ENCODE measurements around the gene MOB1A. TPM values are rescaled to one million over a fixed set of nuclear protein-coding genes. Genes with fewer than 3 reads are reported as not detected.
A peak's percentile ranks its signal among the peaks of the same experiment; 100 is the strongest.
"Not testable (repeated sequence)": the region's sequence is repeated elsewhere in the genome, so short reads cannot be mapped to it uniquely, and the experiment has no call there.

MOB1A gene
- total RNA-seq, 1 experiment from 2014 or later, result 119 TPM

DNA sequence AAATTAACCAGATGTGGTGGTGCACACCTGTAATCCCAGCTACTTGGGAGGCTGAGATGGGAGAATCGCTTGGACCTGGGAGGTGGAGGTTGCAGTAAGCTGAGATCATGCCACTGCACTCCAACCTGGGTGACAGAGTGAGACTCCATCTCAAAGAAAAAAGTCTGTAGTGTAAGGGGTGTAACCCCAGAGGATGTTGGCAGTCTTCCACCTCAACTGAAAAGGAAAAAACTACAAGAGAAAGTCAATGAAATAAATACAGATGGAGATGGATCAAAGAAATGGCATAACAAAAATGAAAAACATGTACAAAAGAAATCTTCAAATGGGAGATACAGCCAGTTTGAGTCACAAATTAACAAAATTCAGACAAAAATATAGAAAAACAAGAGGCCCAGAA lies 56.8 kb downstream of the MOB1A start:
- in situ Hi-C loops (cut with HindIII; ENCODE audit: low pct_unique_long_range_greater_than_20kb, low sequenced_read_pairs); DNase-seq (ENCODE audit: low read depth): not testable (repeated sequence)

DNA sequence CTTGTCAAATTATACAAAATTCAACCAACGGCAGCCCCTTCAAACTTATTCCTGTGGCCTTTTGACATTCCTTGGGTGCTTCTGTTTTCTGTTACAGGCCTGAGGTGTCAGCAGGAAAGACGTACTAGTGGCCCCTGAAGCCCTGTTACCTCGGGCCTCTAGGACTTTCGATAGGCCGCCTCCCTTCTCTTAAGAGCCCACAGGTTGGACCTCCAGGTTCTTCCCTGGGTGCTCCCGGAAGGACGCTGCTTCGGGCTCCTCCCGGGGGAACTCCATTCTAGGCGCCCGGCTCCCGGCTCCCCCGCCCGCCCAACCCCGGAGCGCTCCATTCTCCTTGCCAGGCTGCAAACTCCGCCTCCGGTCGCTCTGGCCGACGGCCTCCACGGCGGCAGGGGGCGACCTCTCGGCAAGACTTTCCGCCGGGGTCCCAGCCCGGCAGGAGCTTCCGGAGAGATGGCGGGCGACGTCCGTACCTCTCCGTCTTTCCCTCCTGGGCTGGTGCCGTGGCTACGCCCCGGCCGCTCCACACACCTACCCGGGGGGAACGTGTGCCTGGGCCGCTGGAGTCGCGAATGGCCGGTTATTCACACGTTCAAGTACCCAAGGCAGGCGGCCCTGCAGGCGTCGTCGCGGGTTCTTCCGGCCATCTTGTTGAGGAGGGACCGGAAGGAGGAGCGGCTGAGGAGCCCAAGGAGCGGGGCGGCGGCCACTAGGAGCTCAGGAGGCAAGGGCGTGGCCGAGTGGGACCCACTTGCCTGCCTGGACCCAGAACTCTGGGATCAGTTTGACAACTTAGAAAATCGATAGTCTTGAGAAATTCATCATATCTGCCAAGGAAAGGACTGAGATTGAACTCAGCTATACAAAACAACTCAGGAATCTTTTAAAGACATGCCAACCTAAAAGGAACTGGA lies 58.5 kb downstream of the MOB1A start:
- in situ Hi-C loops (cut with HindIII; ENCODE audit: low pct_unique_long_range_greater_than_20kb, low sequenced_read_pairs), result no loop called here
- peak; percentile 94 for DNase-seq (ENCODE audit: low read depth)

DNA sequence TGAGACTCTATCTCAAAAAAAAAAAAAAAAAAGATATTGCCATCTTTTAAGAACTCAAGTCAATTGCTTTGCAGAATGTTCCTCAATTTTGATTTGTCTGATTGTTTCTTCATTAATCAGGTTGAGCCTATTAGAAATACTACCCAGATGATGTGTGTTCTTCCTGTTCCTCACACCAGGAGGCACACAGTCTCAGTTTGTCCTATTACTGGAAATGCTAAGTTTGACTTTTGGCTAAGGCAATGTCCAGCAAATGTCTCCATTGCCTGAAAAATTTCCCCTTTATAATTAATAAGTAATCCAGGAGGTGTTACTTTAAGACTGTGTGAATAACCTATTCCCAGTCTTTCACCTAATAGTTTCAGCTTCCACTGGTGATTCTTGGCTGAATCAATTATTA lies 59.3 kb downstream of the MOB1A start:
- in situ Hi-C loops (cut with HindIII; ENCODE audit: low pct_unique_long_range_greater_than_20kb, low sequenced_read_pairs), result no loop called here
- no peak for DNase-seq (ENCODE audit: low read depth)

DNA sequence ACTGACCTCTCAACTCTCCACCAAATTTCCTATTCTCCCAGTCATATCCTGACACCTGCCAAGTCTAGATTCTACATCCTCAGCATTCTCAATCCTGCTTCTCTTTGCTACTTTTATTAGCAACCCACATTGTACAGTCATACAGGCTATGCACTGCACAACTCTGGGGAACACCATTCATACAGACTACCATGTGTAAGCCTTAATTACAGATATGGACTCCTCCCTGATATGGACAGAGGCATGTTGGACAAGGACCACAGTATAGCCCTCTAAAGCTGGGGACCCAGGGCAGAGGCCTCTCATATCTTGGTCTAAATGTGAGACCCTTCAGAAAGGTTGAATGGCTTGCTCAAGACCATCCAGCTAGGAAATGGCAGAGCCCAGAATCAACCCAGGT lies 67.3 kb downstream of the MOB1A start:
- in situ Hi-C loops (cut with HindIII; ENCODE audit: low pct_unique_long_range_greater_than_20kb, low sequenced_read_pairs), result no loop called here
- no peak for DNase-seq (ENCODE audit: low read depth)

DNA sequence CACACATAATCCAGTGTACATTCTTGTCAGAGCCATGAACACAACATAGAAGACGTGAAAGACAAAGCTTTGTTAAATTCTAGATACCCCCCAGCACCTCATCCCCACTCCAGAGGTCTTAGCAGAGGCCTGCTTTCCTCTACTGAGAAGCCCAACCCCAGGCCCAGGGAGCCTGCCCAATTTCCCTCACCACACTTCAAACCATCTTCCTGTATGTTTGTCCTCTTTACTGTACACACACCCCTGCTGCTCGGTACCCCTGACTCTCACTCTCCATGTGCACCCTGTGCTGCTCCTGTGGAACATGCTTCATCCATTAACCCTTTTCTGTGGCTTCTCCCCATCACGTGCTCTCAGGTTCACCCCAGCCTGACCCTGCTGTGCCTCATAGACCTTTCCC lies 68.1 kb downstream of the MOB1A start:
- no peak for DNase-seq (ENCODE audit: low read depth)
- in situ Hi-C loops (cut with HindIII; ENCODE audit: low pct_unique_long_range_greater_than_20kb, low sequenced_read_pairs), result no loop called here

DNA sequence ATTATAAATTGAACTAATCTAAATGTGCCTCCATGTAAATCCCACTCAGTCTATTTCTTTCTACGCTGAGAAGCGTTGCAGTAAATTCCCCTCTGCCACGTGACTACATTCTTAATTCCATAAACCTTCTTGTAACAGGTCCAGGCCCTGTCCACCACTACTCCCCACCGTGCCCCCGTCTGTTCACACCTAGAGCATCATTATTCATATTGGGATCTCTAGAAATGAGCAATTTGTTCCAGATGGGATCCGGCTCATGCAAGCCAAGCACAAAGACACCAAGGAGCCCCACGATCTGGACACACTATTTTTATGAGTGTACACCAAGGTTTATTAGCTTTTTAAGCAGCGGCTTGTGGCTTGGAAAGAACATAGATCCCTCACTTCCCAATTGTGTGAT lies 69.1 kb downstream of the MOB1A start:
- in situ Hi-C loops (cut with HindIII; ENCODE audit: low pct_unique_long_range_greater_than_20kb, low sequenced_read_pairs), result no loop called here
- DNase-seq (ENCODE audit: low read depth), result no peak

DNA sequence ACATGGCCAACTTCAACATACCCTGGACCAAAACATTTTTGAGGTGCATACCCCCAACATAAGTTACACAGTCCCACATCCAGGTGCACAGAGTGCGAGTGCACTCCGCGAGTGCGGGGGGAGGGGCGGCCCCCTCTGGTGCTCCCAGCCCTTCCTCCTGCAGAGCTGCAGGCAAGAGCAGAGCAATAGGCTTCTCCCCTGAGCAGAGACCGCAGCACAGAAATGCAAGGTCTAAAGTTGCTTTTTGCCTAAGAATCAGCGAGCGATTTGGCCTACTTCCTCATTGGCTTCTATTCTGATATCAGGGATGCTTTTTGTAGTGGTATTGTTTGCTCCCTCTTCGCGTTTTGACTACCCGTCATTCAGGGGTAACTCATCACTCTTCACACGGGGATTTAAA lies 71.6 kb downstream of the MOB1A start:
- no peak for DNase-seq (ENCODE audit: low read depth)
- in situ Hi-C loops (cut with HindIII; ENCODE audit: low pct_unique_long_range_greater_than_20kb, low sequenced_read_pairs), result no loop called here

DNA sequence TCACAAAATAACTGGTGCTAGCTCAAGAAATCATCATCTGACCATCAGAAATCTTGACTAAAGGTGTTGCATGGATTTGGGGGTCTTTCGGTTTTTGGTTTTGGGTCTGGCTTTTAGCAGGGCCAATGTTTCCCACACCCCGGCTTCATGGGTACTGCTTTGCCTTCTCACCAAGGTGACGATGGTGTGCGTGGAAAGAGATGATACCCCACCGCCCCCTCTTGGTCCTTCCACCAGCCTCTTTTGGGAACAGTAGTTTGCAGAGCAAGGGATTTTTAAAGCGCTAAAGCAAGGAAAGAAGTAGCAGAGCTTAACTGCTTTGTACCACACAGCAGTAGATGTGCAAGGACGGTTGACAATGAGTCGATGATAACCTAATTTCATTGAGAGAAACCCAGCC lies 73.3 kb downstream of the MOB1A start:
- in situ Hi-C loops (cut with HindIII; ENCODE audit: low pct_unique_long_range_greater_than_20kb, low sequenced_read_pairs), result no loop called here
- no peak for DNase-seq (ENCODE audit: low read depth)

DNA sequence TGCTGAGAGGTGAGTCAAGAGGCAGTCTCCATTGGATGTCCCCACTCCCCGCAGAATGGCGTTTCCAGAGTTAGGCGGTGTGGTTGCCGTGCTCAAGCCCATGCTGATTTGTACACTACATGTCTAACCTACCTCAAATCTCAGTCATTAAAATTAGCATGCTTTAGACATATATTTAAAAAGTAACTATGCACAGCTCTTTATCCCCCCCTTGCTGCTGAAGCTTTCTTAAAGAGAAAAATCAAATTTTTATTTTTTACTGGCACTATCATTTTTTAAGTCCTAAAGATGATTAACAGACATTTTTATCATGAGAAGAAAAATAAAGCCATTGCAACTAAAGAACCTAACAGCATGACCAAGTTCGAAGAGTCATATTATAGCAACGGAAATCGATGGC lies 73.8 kb downstream of the MOB1A start:
- DNase-seq (ENCODE audit: low read depth), result no peak
- in situ Hi-C loops (cut with HindIII; ENCODE audit: low pct_unique_long_range_greater_than_20kb, low sequenced_read_pairs), result no loop called here

DNA sequence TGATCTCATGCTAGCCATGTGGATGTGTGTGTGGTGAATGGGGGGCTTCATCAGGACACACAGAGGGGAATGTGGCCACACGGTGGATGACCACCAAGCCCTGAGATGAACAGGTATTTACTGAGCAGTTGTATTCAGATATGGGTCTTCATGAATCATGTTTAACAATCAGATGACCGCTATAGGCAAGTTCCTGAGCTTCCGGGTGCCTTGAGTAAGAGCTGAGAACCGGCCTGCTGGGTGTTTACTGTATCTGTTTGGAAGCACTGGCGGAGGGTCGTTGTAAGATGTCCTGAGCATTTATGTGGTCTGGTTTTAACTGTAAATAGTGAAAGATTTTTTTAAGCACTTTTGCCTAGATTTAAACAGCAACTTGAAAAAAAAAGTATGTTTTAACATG lies 74.9 kb downstream of the MOB1A start:
- no peak for DNase-seq (ENCODE audit: low read depth)
- in situ Hi-C loops (cut with HindIII; ENCODE audit: low pct_unique_long_range_greater_than_20kb, low sequenced_read_pairs), result no loop called here

Other genes with a start within 250 kb of the MOB1A start
- 2.5 and 3.6 TPM in 2 replicates for gene TET3, start 194.0 kb downstream of the MOB1A start, total RNA-seq (2014; rRNA removed; shearing (Covaris generic); ENCODE audit: low replicate concordance)
- gene BOLA3, start 31.0 kb downstream of the MOB1A start, total RNA-seq (2014; rRNA removed; shearing (Covaris generic); ENCODE audit: low replicate concordance), result 112 and 147 TPM in 2 replicates
- 197 and 274 TPM in 2 replicates for gene MTHFD2, start 19.7 kb upstream of the MOB1A start, total RNA-seq (2014; rRNA removed; shearing (Covaris generic); ENCODE audit: low replicate concordance)
- 0.84 and 7.1 TPM in 2 replicates for gene SLC4A5, start 164.5 kb upstream of the MOB1A start, total RNA-seq (2014; rRNA removed; shearing (Covaris generic); ENCODE audit: low replicate concordance)
- gene DCTN1, start 201.4 kb upstream of the MOB1A start, total RNA-seq (2014; rRNA removed; shearing (Covaris generic); ENCODE audit: low replicate concordance), result 117 TPM in 2 replicates
- 7.9 and 9.6 TPM in 2 replicates for gene C2orf81, start 242.7 kb upstream of the MOB1A start, total RNA-seq (2014; rRNA removed; shearing (Covaris generic); ENCODE audit: low replicate concordance)
- gene WDR54, start 242.9 kb upstream of the MOB1A start, total RNA-seq (2014; rRNA removed; shearing (Covaris generic); ENCODE audit: low replicate concordance), result 183 and 209 TPM in 2 replicates

All from Caki2 (cell line).